DND-41 (cell line): Measurements from ENCODE around the gene CTTN.

Experiments
- EZH2 ChIP-seq: IDR thresholded peaks from 3 replicates; pipeline ENCODE4 v1.6.1; 2012; ENCODE audit warnings: borderline replicate concordance, low read depth, mild to moderate bottlenecking, moderate library complexity, low read length, inconsistent platforms; ENCODE audit not compliant: severe bottlenecking
- TF ChIP-seq, protein P1 (sequence below): IDR thresholded peaks from 2 replicates; pipeline ENCODE4 v1.5.1; 2012; ENCODE audit warnings: borderline replicate concordance, low read length, moderate library complexity, mild to moderate bottlenecking; ENCODE audit not compliant: poor library complexity, severe bottlenecking; ENCODE audit errors: extremely low read depth

DNA sequence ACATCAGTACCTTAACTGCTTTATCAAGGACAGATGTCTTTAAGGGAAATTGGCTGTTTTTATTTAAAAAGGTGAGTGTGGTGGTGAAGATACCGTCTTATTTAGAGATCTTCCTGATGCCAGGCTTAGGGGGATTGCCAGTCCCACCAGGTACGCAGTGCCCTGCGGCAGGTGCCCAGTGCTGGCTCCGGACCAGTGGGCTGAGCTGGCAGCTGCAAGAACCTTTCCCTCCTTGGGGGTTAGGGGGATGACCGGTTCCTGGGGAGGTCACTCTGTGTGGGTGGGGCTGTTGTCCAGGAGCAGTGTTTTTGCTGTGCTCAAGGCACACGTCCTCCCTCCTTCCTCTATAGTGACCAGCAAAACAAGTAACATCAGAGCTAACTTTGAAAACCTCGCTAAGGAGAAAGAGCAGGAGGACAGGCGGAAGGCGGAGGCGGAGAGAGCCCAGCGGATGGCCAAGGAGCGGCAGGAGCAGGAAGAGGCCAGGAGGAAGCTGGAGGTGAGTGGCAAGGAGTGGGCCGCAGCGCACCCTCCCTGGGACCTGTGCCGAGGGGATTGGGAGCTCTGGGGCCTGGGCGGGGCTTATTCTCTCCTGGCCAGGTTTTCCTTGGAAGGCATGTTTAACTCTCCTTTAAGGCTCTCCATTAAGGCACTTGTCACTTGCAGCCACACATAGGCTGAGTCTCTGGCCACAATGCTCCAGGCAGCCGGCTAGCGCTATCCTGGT lies 30.5 kb downstream of the CTTN start:
- TF ChIP-seq, protein P1, sequence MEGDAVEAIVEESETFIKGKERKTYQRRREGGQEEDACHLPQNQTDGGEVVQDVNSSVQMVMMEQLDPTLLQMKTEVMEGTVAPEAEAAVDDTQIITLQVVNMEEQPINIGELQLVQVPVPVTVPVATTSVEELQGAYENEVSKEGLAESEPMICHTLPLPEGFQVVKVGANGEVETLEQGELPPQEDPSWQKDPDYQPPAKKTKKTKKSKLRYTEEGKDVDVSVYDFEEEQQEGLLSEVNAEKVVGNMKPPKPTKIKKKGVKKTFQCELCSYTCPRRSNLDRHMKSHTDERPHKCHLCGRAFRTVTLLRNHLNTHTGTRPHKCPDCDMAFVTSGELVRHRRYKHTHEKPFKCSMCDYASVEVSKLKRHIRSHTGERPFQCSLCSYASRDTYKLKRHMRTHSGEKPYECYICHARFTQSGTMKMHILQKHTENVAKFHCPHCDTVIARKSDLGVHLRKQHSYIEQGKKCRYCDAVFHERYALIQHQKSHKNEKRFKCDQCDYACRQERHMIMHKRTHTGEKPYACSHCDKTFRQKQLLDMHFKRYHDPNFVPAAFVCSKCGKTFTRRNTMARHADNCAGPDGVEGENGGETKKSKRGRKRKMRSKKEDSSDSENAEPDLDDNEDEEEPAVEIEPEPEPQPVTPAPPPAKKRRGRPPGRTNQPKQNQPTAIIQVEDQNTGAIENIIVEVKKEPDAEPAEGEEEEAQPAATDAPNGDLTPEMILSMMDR: no peak
- no peak for TF ChIP-seq EZH2
